ENCODE measurements around the gene LPIN1. TPM values are rescaled to one million over a fixed set of nuclear protein-coding genes. Genes with fewer than 3 reads are reported as not detected.
"Not testable (repeated sequence)": the region's sequence is repeated elsewhere in the genome, so short reads cannot be mapped to it uniquely, and the experiment has no call there.

LPIN1 gene
- total RNA-seq, 1 experiment from 2014 or later, result 11.9 TPM

DNA sequence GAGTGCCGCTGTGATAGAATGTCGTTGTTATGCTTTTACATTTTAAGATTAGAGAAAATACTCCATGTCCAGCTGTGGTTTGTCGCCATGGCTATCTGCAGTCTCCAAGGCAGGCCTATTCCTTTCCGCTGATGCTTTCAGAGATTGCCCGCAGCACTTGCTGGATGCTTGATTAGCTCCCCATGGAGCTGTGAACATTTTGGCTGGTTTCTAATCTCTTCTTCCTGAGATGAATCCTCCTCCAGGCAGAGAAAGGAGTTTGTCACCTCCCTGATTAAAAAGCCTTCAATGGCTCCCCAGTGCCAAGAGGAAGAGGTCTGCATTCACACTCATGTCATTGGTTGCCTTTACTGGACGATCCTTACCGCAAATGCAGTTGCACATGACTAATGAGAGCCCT, 32.6 kb upstream of the LPIN1 start:
- no peak for DNase-seq (ENCODE audit: extremely low read depth, low read depth)

DNA sequence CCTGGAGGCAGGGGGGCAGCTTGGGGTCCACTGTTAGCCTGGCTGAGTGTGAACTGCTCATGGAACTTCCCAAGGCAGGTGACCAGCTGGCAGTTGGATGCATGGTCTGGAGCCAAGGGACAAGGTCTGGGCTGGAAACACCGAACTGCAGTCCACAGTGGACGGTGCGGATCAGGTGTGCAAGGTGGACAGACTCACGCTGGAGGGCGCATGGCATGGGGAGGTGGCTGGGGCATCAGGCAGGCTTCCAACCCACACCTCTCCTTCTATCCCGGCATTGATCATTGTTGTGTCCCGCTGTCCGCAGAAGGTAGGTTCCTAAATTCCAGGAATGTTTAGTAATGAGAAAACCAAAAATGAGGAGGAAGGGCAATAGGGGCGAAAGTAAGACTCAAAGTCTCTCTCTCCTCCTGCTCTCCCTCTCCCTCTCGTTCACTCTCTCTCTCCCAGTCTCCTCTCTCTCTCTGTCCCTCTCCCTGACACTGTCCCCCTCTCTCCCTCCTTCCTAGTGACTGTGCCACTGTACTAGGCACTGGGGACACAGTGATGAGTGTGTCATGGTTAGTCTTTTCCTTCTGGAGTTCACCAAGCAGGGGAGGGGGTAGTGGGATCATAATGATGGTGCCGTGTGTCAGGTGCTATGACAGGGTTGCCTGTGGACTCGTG, 30.3 kb upstream of the LPIN1 start:
- DNase-seq (ENCODE audit: extremely low read depth, low read depth), result no peak

DNA sequence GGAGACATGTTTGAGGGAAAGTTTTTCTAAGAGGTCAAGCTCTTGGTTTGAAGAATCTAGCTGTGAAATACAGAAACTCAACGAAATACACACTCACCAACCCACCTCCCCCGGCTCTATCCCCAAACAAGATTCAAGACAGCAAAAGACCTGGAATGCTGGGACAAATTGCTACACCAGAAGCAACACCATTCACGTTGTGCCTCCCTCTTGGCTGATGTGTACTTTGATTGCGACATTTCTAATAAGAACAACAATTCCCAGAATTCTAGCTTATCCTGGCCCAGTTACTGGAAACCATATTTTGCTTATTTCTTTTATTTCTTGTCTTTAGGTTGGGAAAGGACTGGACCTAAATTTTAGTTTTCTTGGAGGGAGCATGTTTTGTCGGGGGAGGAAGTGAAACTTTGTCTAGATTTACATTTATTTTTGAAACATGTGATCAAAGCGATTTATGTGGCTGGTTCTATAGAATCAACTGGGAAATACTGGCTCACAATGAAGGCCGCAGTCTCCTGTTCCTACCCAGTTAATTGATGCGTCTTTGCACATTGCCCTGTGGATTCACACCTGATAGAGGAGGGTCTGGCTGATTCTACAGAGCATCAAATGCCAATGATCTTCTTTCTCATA, 29.6 kb upstream of the LPIN1 start:
- DNase-seq (ENCODE audit: extremely low read depth, low read depth), result no peak

DNA sequence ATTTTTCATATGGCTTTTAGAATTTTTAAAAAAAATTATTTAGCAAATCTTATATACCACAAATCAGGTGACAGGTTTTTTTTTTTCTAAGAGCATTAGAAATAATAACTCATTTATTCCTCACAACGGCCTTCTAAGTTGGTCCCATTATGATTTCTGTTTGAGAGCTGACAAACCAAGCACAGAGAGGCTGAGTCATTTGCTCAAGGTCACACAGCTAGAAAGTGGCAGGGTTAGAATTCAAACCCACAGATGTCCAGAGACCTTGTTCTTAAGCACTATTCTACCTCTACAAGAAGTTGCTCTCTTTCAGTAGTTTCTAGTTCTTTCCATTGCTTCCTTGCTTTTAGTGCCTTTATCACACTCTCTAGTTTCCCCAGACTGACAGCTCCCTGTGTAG, 28.8 kb upstream of the LPIN1 start:
- DNase-seq (ENCODE audit: extremely low read depth, low read depth), result no peak

DNA sequence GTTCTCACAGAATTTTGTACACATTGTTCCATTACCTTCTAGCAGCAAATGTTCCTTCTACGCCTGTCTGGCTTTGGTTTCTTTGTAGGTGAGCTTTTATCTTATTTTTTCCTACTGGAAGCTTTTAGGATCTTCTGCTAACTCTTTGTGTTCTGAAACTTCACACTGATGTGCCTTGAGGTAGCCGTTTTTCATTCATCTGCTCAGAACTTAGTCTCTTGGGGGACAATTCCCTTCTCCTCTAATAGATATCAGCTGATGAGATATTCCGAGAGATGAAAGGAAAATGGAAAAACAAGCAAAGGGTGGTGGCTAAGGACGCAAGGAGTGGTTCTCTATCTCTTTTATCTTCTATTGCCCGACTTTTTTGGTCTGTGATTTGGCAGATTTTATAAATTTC, 27.8 kb upstream of the LPIN1 start:
- DNase-seq (ENCODE audit: extremely low read depth, low read depth), result no peak

DNA sequence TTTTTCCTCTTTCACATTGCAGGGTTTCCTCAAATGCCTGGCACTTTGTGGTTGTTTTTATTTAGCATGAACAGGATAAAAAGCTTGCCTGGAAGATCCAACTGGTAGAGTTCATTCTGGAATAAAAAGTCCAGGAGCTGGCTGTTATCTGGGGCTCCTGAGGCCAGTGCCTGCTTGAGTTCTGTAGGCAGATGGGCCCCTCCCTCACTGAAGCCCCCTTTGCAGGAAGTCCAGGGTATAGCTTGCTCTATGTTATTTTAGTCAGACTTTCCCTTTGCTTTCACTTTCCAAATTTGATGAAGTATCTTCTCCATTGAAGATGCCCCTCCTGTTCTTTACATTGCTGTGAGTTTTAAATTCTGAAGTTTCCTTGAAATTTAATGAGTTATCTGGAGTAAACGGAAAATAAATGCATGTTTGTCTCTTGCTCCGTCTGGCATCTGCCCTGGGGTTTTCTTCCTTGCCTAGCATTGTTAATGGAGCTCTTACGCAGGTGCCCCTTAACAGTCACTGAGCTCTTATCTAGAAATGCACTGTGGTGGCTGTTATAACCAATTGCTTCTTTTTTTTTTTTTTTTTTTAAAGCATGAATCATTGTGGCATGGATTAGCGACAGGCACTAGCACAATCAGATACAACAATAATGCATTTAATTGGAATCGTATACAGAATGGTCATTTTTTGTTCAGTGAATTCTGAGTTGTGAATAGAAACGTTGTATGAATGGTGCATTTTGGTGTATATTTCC, 27.0 kb upstream of the LPIN1 start:
- DNase-seq (ENCODE audit: extremely low read depth, low read depth), result no peak

DNA sequence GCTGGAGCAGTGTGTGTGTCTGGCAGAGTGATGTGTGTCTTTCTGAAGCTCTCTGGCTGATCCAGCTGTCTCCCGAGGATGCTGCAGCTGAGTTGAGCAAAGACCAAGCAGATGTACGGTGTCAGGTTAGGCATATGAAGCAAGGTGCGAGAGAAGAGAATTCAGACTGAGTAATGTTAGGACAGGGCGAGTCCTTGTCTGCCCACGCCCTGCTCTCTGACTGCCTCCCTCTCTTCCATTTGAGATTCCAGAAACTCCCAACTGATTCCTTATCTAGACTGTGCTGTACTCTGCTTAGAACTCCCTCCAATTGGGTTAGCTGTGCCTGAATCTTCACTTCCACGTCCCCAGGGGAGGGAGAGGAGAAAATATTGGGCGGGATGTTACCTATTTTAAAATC, 25.7 kb upstream of the LPIN1 start:
- DNase-seq (ENCODE audit: extremely low read depth, low read depth), result no peak

DNA sequence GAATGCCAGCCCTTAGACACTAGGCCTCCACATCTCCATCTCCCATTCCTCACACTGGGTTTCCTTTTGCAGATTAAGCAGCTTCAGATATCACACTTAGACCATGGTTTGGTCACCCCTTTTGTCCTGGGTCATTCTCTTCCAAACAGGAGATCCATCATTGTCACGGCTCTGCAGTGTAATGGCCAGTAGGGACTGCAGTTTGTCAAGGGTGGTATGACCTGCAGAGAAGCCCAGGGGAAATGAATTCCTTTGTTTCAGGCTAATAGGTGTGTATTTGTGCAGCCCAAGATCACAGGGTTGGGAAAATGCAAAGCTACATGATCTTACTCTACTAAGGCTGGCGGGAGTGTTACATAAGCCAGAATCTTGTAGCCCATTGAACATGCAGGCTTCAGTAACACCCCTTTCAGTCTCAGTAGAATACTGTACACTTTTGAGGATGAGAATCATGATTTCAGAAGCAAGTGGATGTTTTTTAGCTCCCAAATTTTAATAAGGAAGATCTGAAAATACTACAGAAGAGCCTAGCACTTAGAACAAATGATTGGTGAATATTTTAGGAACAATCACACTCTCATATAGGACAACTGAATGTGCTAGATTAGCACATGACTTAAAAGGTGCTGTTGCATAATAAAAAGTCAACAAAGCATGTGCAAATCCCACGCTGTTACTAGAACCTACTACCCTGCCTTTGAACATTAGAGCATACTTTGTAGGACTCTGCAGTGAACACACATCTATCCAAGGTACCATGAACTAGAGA, 24.0 kb upstream of the LPIN1 start:
- no peak for DNase-seq (ENCODE audit: extremely low read depth, low read depth)

DNA sequence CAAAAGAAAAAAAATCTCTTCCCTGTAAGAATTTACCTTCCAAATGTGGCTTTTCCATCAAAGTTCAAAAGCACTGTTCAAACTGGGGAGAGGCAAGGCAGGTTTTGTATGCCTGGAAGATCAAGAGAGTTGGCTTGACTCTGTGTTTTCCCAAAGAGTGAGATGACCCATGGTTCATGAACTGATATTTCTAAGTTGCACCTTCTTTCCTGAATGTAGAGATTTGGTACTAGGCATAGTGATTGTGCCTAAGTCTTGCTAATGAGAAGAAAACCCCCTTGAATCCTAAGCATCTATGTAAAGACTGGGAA, 23.4 kb upstream of the LPIN1 start:
- no peak for DNase-seq (ENCODE audit: extremely low read depth, low read depth)

DNA sequence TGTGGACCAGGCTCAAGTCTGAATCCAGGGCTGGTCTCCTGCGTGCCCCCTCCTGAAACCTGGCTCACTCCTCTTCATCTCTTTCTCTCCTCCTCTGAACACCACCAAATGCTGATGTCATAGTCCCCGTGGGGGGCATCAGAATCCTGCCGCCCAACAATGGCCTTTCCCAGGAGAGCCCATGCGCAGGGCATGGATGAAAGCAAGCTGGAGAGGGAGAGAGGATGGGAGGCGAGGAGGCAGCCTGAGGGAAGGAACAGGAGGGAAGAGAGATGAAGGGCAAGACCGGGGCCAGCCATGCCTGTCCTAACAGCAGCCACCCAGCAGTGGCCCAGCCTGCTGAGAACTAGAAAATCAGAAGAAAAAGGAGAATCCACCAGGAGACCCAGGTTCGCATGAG, 22.3 kb upstream of the LPIN1 start:
- DNase-seq (ENCODE audit: extremely low read depth, low read depth), result no peak

DNA sequence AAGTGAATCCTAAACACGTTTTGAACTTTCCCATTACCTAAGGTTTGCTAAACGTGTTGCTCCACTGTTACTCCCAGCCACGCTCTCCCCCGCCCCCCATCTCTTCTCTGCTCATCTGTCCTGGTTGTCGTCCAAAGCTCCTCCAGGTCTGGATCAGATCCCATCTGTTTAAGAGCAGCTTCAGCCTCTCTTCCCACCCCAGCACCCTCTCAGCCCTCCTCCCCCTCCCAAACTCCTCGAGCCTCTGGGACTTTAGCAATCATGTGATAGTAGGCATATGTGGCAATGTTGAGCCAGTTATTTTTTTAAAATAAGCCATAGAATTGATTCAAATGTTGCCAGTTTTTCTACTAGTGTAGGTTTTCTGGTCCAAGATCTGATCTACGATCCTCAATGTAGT, 20.0 kb upstream of the LPIN1 start:
- no peak for DNase-seq (ENCODE audit: extremely low read depth, low read depth)

DNA sequence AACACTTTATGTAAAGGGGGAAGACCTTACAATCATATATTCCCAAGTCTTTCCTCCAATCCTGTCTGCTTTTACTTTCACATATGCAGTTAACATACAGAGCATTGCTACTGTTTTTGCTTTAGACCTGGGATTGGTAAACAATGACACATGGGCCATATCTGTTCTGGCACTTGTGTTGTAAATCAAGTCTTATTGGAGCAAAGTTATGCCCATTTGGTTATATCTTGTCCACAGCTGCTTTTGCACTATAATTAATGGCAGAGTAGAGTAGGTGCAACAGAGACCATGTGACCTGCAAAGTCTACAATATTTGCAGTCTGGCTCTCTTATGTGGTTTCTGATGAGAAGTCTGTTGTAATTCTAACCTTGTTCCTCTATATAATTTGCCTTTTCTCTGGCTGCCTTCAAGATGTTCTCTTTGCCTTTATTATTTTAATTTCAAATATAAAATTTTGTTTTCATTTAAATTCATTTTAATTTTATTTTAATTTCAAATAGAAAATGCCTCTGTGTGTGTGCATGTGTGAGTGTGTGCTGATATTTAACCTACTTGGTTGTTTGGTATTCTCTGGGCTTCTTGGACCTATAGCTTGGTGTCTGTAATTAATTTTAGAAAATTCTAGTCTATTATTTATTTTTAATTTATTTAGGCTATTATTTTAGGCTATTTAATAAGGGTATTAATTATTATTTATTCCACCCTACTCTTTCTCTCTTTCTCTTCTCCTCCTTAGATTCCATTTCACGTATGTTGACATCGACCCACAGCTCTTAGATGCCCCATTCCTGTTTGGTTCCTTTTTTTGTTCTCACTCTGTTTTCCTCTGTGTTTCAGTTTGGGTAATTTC, 16.8 kb upstream of the LPIN1 start:
- DNase-seq (ENCODE audit: extremely low read depth, low read depth), result no peak

DNA sequence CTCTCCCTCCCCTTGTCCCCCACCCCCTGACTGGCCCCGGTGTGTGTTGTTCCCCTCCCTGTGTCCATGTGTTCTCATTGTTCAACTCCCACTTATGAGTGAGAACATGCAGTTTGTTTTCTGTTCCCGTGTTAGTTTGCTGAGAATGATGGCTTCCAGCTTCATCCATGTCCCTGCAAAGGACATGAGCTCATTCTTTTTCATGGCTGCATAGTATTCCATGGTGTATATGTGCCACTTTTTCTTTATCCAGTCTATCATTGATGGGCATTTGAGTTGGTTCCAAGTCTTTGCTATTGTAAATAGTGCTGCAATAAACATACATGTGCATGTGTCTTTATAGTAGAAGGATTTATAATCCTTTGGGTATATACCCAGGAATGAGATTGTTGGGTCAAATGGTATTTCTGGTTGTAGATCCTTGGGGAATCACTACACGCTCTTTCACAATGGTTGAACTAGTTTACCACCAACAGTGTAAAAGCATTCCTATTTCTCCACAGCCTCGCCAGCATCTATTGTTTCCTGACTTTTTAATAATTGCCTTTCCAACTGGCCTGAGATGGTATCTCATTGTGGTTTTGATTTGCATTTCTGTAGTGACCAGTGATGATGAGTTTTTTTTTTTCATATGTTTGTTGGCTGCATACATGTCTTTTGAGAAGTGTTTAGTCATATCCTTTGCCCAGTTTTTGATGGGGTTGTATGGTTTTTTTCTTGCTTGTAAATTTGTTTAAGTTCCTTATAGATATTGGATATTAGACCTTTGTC, 15.0 kb upstream of the LPIN1 start:
- not testable (repeated sequence) for DNase-seq (ENCODE audit: extremely low read depth, low read depth)

DNA sequence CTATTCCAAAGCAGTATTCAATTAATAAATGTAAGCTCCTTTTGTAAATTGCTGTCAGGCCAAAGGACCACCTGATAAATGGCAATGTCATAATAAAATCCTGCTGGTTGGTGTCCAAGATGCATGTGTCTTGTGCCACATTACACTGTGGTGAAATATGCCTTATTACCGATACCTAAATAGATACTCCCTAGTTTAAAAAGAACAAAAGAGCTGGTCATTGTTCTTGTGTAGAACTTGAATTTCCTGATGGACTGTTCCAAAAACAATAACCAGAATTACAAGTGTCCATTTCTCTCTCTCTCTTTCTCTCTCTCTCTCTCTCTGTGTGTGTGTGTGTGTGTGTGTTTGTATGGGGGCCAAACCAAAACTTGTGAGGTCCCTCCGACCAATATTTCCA, 13.8 kb upstream of the LPIN1 start:
- DNase-seq (ENCODE audit: extremely low read depth, low read depth), result no peak

DNA sequence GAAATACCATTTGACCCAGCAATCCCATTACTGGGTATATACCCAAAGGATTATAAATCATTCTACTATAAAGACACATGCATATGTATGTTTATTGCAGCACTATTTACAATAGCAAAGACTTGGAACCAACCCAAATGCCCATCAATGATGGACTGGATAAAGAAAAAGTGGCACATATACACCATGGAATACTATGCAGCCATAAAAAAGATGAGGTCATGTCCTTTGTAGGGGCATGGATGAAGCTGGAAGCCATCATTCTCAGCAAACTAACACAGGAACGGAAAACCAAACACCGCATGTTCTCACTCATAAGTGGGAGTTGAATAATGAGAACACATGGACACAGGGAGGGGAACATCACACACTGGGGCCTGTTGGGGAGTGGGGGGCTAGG, 8.6 kb upstream of the LPIN1 start:
- not testable (repeated sequence) for DNase-seq (ENCODE audit: extremely low read depth, low read depth)

DNA sequence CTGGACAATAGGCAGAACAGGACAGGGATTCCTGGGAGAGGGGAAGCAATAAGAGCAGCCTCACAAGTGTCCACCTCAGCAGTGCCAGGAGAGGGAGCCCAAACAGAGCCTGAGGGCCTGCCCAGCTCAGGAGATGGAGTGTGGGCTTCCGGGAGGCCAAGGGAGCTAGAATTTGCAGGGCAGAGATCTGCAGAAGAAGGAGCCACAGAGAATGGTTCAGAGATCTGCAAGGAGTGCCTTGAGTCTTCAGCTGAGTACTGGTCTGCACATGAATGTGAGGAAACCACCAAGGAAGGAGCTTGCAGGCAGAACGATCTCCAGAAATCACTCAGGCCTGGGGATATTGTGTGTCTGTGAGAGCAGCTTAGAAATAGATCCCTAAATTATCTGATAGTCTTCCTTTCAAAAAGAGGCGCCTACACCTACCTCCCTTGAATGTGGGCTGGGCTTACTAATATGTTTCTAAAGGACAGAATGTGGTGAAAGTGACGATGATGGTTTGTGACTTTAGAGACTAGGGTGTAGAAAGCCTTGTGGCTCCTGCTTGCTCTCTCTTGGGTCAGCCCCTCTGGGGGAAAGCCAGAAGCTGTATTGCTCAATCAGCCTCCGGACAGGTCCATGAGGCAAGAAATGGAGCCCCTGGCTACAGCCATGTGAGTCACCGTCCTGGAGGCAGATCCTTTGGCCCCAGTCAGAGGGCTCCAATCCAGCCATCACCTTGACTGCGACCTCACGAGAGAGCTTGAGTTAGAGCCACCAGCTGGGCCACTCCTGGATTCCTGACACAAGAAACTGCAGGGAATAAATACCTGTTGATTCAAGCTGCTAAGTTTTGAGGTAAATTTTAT, 7.6 kb upstream of the LPIN1 start:
- peak; percentile 66 for DNase-seq (ENCODE audit: extremely low read depth, low read depth)

DNA sequence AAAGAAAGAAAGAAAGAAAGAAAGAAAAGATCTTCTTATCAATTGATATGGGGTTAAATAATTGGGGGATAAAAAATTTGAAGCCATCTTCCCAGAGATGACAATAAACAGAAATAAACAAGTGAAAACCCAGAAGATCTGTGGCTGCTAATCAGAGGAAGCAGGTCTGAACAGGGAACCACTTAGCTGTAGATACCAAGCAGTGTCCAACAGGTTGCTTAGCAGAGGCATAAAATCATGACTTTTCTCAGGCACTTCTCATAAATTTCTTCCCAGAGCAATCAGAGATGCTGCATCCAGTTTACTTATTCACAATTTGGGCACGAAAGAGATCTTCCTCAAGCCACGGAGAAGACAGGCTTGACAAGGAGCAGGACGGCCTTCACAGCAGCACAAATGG, 5.7 kb upstream of the LPIN1 start:
- no peak for DNase-seq (ENCODE audit: extremely low read depth, low read depth)

DNA sequence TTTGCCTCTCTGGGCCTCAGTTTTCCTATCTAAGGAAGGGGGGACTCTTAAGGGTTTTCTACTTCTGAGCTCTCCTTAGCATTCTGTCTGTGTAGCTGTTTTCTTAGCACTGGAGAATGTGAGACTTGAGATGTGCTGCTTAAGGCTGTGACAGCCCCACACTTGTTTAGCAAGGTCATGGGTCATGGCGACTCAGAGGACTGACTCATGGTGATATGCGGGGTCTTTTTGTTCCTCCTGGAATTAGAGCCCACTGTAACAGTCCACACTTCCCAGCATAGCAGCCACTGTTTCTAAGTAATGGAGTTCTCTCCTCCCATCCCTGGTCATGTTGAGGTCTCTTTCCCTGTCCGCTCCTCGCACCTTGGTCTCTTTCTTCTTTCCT, 4.1 kb upstream of the LPIN1 start:
- no peak for DNase-seq (ENCODE audit: extremely low read depth, low read depth)
